HepG2 (cell line): ENCODE data around the gene ANKS4B. TPM values are rescaled to one million over a fixed set of nuclear protein-coding genes. Genes with fewer than 3 reads are reported as not detected.

Experiments used
- ATAC-seq: fragments of 200-7000 bp; cut with Tn5 transposase; 3 replicates; pipeline ENCODE4 v1.9.1; 2020; ENCODE audit warnings: mild to moderate bottlenecking, moderate library complexity
- BruUV-seq: library from RNA; stranded (reverse); fragments of 400-500 nt; replicated peaks from 2 replicates; lab custom pipeline; 2021; lab: Mats Ljungman, UMichigan
- CTCF ChIA-PET: fragments of 300-600 bp; formaldehyde crosslinking; extraction: SDS; loops from one replicate; lab custom pipeline; 2021; ENCODE audit warnings: low total read pairs, inconsistent platforms, low intra/inter-chr PET ratio; lab: Yijun Ruan, JAX
- POLR2A ChIA-PET: fragments of 350-600 bp; sonication (Branson Sonifier 250); formaldehyde crosslinking; loops from one replicate; lab custom pipeline; 2020; ENCODE audit warnings: antibody characterized with exemption, inconsistent platforms; lab: Yijun Ruan, JAX
- DNase-seq: peaks from one replicate; pipeline ENCODE4 v3.0.0-alpha.2; 2015; ENCODE audit warnings: low spot score
- FAIRE-seq: peaks from 3 replicates; lab custom pipeline; 2011; peaks lifted over from hg19 to GRCh38; lab: Jason Lieb, UNC
- H2AFZ ChIP-seq: one replicate; pipeline ENCODE4 v1.6.1; 2011; ENCODE audit warnings: low read length, inconsistent platforms
- H3K27ac ChIP-seq: fragments of 300-600 bp; 3 replicates; pipeline ENCODE4 v1.8.0; 2011; ENCODE audit warnings: mixed run types, mild to moderate bottlenecking, mixed read lengths, low read length, inconsistent platforms; ENCODE audit not compliant: insufficient read depth; ENCODE audit errors: extremely low read length
- H3K27me3 ChIP-seq, 2 experiments: fragments of 200-600 bp in 1 of 2; 2 replicates in 1 of 2; 3 replicates in 1 of 2; pipeline versions ENCODE4 v1.6.0 to v1.8.0; 2011; ENCODE audit warnings: low read length in 2 of 2, mild to moderate bottlenecking in 2 of 2, moderate library complexity in 2 of 2, inconsistent platforms in 1 of 2; ENCODE audit not compliant: insufficient read depth in 2 of 2, control insufficient read depth in 1 of 2
- H3K36me3 ChIP-seq, 2 experiments: fragments of 200-600 bp in 1 of 2; replicated peaks in 1 of 2; 2 replicates in 1 of 2; 3 replicates in 1 of 2; pipeline versions ENCODE4 v1.5.1 to v1.8.0; 2011; ENCODE audit warnings: low read length in 2 of 2, inconsistent platforms in 1 of 2; ENCODE audit not compliant: insufficient read depth in 2 of 2, control insufficient read depth in 1 of 2
- H3K4me1 ChIP-seq: 2 replicates; pipeline ENCODE4 v1.5.1; 2012; ENCODE audit warnings: low read length, inconsistent platforms; ENCODE audit not compliant: insufficient read depth
- H3K4me2 ChIP-seq: 2 replicates; pipeline ENCODE4 v1.6.0; 2011; ENCODE audit warnings: low read depth, low read length, inconsistent platforms
- H3K4me3 ChIP-seq, 3 experiments: fragments of 200-600 bp in 1 of 3; sonication (generic), shearing (Covaris generic) in 1 of 3; replicated peaks in 1 of 3; 2 replicates each; pipeline ENCODE4 v1.5.1; 2011 to 2016; ENCODE audit warnings: low read length in 3 of 3, inconsistent platforms in 2 of 3, low read depth in 2 of 3, mild to moderate bottlenecking in 2 of 3, control low read depth in 1 of 3, mixed read lengths in 1 of 3; ENCODE audit not compliant: insufficient read depth in 1 of 3
- H3K79me2 ChIP-seq: one replicate; pipeline ENCODE4 v1.6.1; 2011; ENCODE audit warnings: low read length, inconsistent platforms; ENCODE audit not compliant: insufficient read depth
- H3K9ac ChIP-seq: 2 replicates; pipeline ENCODE4 v1.6.0; 2011; ENCODE audit warnings: mild to moderate bottlenecking, low read depth, low read length, inconsistent platforms; ENCODE audit not compliant: insufficient read depth
- H3K9me3 ChIP-seq: 2 replicates; pipeline ENCODE4 v1.5.1; 2012; ENCODE audit warnings: mild to moderate bottlenecking, low read length
- H4K20me1 ChIP-seq: 2 replicates; pipeline ENCODE4 v1.6.0; 2011; ENCODE audit warnings: inconsistent platforms, mild to moderate bottlenecking, low read length, moderate library complexity; ENCODE audit not compliant: insufficient read depth
- CERS6 ChIP-seq: sonication (generic); formaldehyde crosslinking; IDR thresholded peaks from 2 replicates; pipeline ENCODE4 v1.5.0; 2020; ENCODE audit warnings: missing genetic modification reagents
- CHD2 ChIP-seq: IDR thresholded peaks from 2 replicates; pipeline ENCODE4 v1.6.1; 2011; ENCODE audit warnings: low read depth, low read length, improper control_type of control experiment
- KLF9 ChIP-seq: IDR thresholded peaks from 2 replicates; pipeline ENCODE4 v1.6.1; 2016; ENCODE audit warnings: low read depth
- MATR3 ChIP-seq: sonication (generic); formaldehyde crosslinking; IDR thresholded peaks from 2 replicates; pipeline ENCODE4 v1.4.0; 2020; ENCODE audit warnings: missing genetic modification reagents
- MNT ChIP-seq: fragments of 450-650 bp; IDR thresholded peaks from 2 replicates; pipeline ENCODE4 v1.6.1; 2016
- NFATC3 ChIP-seq: sonication (generic); formaldehyde crosslinking; IDR thresholded peaks from 2 replicates; pipeline ENCODE4 v1.5.1; 2020; ENCODE audit warnings: mild to moderate bottlenecking, missing genetic modification reagents
- NFE2 ChIP-seq: sonication (generic); formaldehyde crosslinking; IDR thresholded peaks from 2 replicates; pipeline ENCODE4 v1.4.0; 2020; ENCODE audit warnings: missing genetic modification reagents
- NFE2L2 ChIP-seq: fragments of 150-350 bp; IDR thresholded peaks from 2 replicates; pipeline ENCODE4 v1.6.1; 2014; ENCODE audit warnings: low read length
- PAX8 ChIP-seq: sonication (generic); formaldehyde crosslinking; IDR thresholded peaks from 2 replicates; pipeline ENCODE4 v1.8.0; 2022; ENCODE audit warnings: mild to moderate bottlenecking, missing genetic modification reagents, borderline replicate concordance
- SALL2 ChIP-seq: sonication (generic); formaldehyde crosslinking; IDR thresholded peaks from 2 replicates; pipeline ENCODE4 v1.8.1; 2023; ENCODE audit warnings: mild to moderate bottlenecking, missing genetic modification reagents, inconsistent platforms
- SMAD1 ChIP-seq: sonication (generic); formaldehyde crosslinking; IDR thresholded peaks from 2 replicates; pipeline ENCODE4 v1.4.0; 2020; ENCODE audit warnings: missing genetic modification reagents, low read depth, mild to moderate bottlenecking, borderline replicate concordance
- TFE3 ChIP-seq: IDR thresholded peaks from 2 replicates; pipeline ENCODE4 v1.6.1; 2016
- ZFP1 ChIP-seq: IDR thresholded peaks from 2 replicates; pipeline ENCODE4 v1.6.1; 2016
- ZFP37 ChIP-seq: sonication (generic); formaldehyde crosslinking; IDR thresholded peaks from 2 replicates; pipeline ENCODE4 v1.4.0; 2020; ENCODE audit warnings: missing genetic modification reagents, borderline replicate concordance
- ZNF251 ChIP-seq: sonication (generic); formaldehyde crosslinking; IDR thresholded peaks from 2 replicates; pipeline ENCODE4 v1.9.0; 2021; ENCODE audit warnings: mild to moderate bottlenecking, missing genetic modification reagents
- ZNF513 ChIP-seq: sonication (generic); formaldehyde crosslinking; conservative IDR thresholded peaks from 2 replicates; pipeline ENCODE4 v1.5.0; 2020; ENCODE audit warnings: missing genetic modification reagents
- ZNF563 ChIP-seq: sonication (generic); formaldehyde crosslinking; IDR thresholded peaks from 2 replicates; pipeline ENCODE4 v1.8.0; 2022; ENCODE audit warnings: mild to moderate bottlenecking, moderate library complexity, missing genetic modification reagents
- ZNF580 ChIP-seq: IDR thresholded peaks from 2 replicates; pipeline ENCODE4 v1.6.1; 2016; ENCODE audit warnings: low read depth, borderline replicate concordance
- ZNF607 ChIP-seq: sonication (generic); formaldehyde crosslinking; IDR thresholded peaks from 2 replicates; pipeline ENCODE4 v1.5.1; 2020; ENCODE audit warnings: missing genetic modification reagents, mild to moderate bottlenecking, borderline replicate concordance
- WGBS: methylation state at CpG from one replicate; pipeline ENCODE4 v1.1.6; 2017; ENCODE audit warnings: low lambda C conversion rate; 5-methylcytosine and 5-hydroxymethylcytosine counted together
- in situ Hi-C: cut with HindIII; loops from 2 replicates; pipeline ENCODE4 v1.10.0; 2017; ENCODE audit warnings: low pct_unique_long_range_greater_than_20kb; ENCODE audit not compliant: extremely low pct_ligation_motif_present
- intact Hi-C: fragments of 100-400 bp; cut with micrococcal nuclease; formaldehyde crosslinking; loops from one replicate; pipeline ENCODE4 v1.10.0; 2022; ENCODE audit not compliant: unreplicated experiment
- polyA plus RNA-seq, 8 experiments: library from polyadenylated mRNA; depleted of rRNA in 3 of 8; stranded (reverse) in 7 of 8; unstranded in 1 of 8; fragments of >200 nt; fragmentation: Illumina TruSeq in 4 of 8; extraction: Trizol in 4 of 8; gene quantifications; 2 replicates each; pipeline versions ENCODE4 v1.2.1 to v1.2.3, GENCODE V29; 2011 to 2016; ENCODE audit warnings: low read depth in 4 of 8, missing spikeins in 1 of 8, mixed read lengths in 1 of 8; ENCODE audit not compliant: insufficient read depth in 1 of 8
- total RNA-seq, 5 experiments: library from RNA; depleted of rRNA; stranded (reverse); fragments of >200 nt; fragmentation: Illumina TruSeq; extraction: Trizol; gene quantifications; 2 replicates each; pipeline ENCODE4 v1.2.3, GENCODE V29; 2016; ENCODE audit warnings: low read depth in 1 of 5

ANKS4B gene
- total and polyA plus RNA-seq, 2 of the 13 experiments (the other 11 are each of a cell fraction or from before 2014, with no cell fraction given), result 6.5 to 30.0 TPM

GRCh38 chr16:21186326-21186691 is 47.2 kb upstream of the ANKS4B start (continued):
- TF ChIP-seq TFE3 (CRISPR knock-in tag), result no peak; the same call in 1 of the 2 replicates
- no peak for TF ChIP-seq ZFP1 (CRISPR knock-in tag)
- TF ChIP-seq ZFP37, result no peak
- TF ChIP-seq ZNF563, result no peak
- TF ChIP-seq MNT, result no peak
- TF ChIP-seq CERS6 (CRISPR knock-in tag), result no peak
- TF ChIP-seq NFE2, result no peak

GRCh38 chr16:21189311-21189710 is 44.2 kb upstream of the ANKS4B start:
- Histone ChIP-seq H2AFZ (no peak overlapping the region), H3K9me3 (no peaks in the 10 kb centered on the region), H3K4me1 (peaks cover 43% of the 10 kb centered on the region), H3K9ac (no peak overlapping the region), H3K4me2 (no peak overlapping the region), H3K79me2 (no peaks in the 10 kb centered on the region), H3K36me3 (no peaks in the 10 kb centered on the region)
- CTCF ChIA-PET, result interaction anchor here (1.1 to 3.9 kb wide), 4 partner anchors 32 to 112 kb away, joined by 3 to 58 read pairs (median 18); partner anchors contain the start of gene CRYM
- POLR2A ChIA-PET, result interaction anchor here (1.5 to 5.4 kb wide), 4 partner anchors 45 to 112 kb away, joined by 4 to 52 read pairs (median 15); partner anchors contain the start of gene ANKS4B
- WGBS, result 37% methylated on average over 5 of the region's 5 CpGs
- intact Hi-C loops, result no loop called here
- no TSS peak for BruUV-seq
- in situ Hi-C loops, result loop anchor here (5.0 kb wide), 2 partner anchors 88 to 113 kb away; partner anchors contain the start of gene CRYM
- TF ChIP-seq ZNF607 (CRISPR knock-in tag) (no peak), KLF9 (no peak), SALL2 (CRISPR knock-in tag) (no peak), ZNF580 (CRISPR knock-in tag) (no peak), CHD2 (no peak), PAX8 (CRISPR knock-in tag) (no peak), MATR3 (CRISPR knock-in tag) (no peak), ZNF513 (CRISPR knock-in tag) (no peak), SMAD1 (CRISPR knock-in tag) (no peak), NFE2L2 (no peak), NFATC3 (CRISPR knock-in tag) (no peak), ZNF251 (CRISPR knock-in tag) (no peak)
- TF ChIP-seq, all 625 proteins: peak for 0
- FAIRE-seq, result no peak
- DNase-seq, result no peak
- Histone ChIP-seq H4K20me1 (no peaks in the 10 kb centered on the region), H3K27ac (no peak overlapping the region), H3K4me3 (no peak overlapping the region), H3K27me3 (peaks cover 0 to 10% of the 10 kb centered on the region in 2 experiments; a peak in 1 of 5 replicates)
- no peak for ATAC-seq
